ENCODE results near the gene ZNF597. TPM values are rescaled to one million over a fixed set of nuclear protein-coding genes. Genes with fewer than 3 reads are reported as not detected.

The ZNF597 gene
- total RNA-seq, 2 experiments from 2014 or later, result 2.4 to 2.7 TPM

DNA sequence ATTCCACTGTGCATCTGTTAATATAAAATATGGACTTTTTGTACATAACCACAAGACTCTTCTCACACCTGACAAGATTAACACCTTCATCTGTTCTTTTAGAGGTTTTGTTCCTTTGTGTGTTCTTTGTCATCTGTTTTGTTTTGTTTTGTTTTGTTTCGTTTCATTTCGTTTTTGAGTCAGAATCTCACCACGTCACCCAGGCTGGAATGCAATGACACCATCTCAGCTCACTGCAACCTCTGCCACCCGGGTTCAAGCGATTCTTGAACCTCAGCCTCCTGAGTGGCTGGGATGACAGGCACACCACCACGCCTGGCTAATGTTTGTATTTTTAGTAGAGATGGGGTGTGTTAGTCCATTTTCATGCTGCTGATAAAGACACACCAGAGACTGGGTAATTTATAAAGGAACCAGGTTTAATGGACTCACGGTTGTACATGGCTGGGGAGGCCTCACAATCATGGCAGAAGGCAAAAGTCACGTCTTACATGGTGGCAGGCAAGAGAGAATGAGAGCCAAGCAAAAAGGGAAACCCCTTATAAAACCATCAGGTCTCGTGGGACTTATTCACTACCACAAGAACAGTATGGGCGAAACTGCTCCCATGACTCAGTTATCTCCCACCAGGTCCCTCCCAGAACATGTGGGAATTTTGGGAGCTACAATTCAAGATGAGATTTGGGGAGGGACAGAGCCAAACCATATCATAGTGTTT lies 29.7 kb upstream of the ZNF597 start:
- peaks cover 28% of the 10 kb centered on the region for H3K36me3 Mint-ChIP-seq (ENCODE audit: low read depth)
- ChIA-PET CTCF (interaction anchor here (1.8 kb wide), 1 partner anchor 11 kb away, joined by 4 read pairs; no protein-coding TSS in a partner anchor), POLR2A (interaction anchor here (1.0 kb wide), 1 partner anchor 209 kb away, joined by 3 read pairs; no protein-coding TSS in a partner anchor)
- no peak for DNase-seq
- H3K27ac Mint-ChIP-seq, result no peak overlapping the region
- no peaks in the 10 kb centered on the region for H3K9me3 Mint-ChIP-seq (ENCODE audit: insufficient read depth)
- H3K4me1 Mint-ChIP-seq (ENCODE audit: low read depth), result peaks cover 20% of the 10 kb centered on the region
- ATAC-seq, result no peak
- no peak overlapping the region for H3K4me3 Mint-ChIP-seq
- H3K27me3 Mint-ChIP-seq (ENCODE audit: low read depth), result no peaks in the 10 kb centered on the region

GRCh38 chr16:3471518-3472176 lies 28.3 kb upstream of the ZNF597 start:
- Mint-ChIP-seq H3K4me3 (no peak overlapping the region), H3K27me3 (ENCODE audit: low read depth) (no peaks in the 10 kb centered on the region), H3K36me3 (ENCODE audit: low read depth) (peaks cover 34% of the 10 kb centered on the region), H3K27ac (no peak overlapping the region), H3K9me3 (ENCODE audit: insufficient read depth) (no peaks in the 10 kb centered on the region), H3K4me1 (ENCODE audit: low read depth) (peaks cover 33% of the 10 kb centered on the region)
- ChIA-PET POLR2A (no interaction called here), CTCF (interaction anchor here (1.8 kb wide), 1 partner anchor 10 kb away, joined by 4 read pairs; no protein-coding TSS in a partner anchor)
- ATAC-seq, result no peak
- DNase-seq, result no peak

DNA sequence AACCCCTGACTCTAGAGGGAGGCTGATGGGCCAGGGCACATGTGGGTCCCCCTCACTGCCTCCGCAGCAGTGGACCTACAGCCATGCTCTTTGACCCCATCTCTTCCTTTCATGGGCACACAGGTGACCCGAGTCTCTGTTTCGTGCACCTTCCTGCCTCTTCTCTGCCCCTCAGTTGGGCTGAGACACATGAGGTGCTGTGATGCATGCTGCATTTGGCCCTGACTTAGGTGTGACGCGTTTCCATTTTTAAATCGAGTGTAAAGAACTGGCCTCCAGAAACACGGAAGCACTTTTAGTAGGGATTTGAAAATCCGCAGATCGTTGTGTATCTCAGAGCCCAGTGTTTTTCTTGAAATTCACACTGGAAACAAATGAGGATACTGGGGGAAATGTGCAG lies 27.4 kb upstream of the ZNF597 start:
- Mint-ChIP-seq H3K27ac (no peak overlapping the region), H3K4me3 (no peak overlapping the region), H3K36me3 (ENCODE audit: low read depth) (peaks cover 41% of the 10 kb centered on the region), H3K9me3 (ENCODE audit: insufficient read depth) (no peaks in the 10 kb centered on the region), H3K27me3 (ENCODE audit: low read depth) (no peaks in the 10 kb centered on the region), H3K4me1 (ENCODE audit: low read depth) (peaks cover 37% of the 10 kb centered on the region)
- ATAC-seq, result no peak
- no peak for DNase-seq
- POLR2A ChIA-PET, result interaction anchor here (0.6 kb wide), 1 partner anchor 312 kb away, joined by 3 read pairs; no protein-coding TSS in a partner anchor
- CTCF ChIA-PET, result no interaction called here

GRCh38 chr16:3469736-3470135 lies 26.4 kb upstream of the ZNF597 start:
- ChIA-PET POLR2A (interaction anchor here (0.8 kb wide), 1 partner anchor 12 kb away, joined by 3 read pairs; no protein-coding TSS in a partner anchor), CTCF (no interaction called here)
- H3K4me3 Mint-ChIP-seq, result no peak overlapping the region
- no peaks in the 10 kb centered on the region for H3K27me3 Mint-ChIP-seq (ENCODE audit: low read depth)
- H3K27ac Mint-ChIP-seq, result no peak overlapping the region
- H3K36me3 Mint-ChIP-seq (ENCODE audit: low read depth), result peaks cover 43% of the 10 kb centered on the region
- ATAC-seq (no peak), DNase-seq (no peak)
- no peaks in the 10 kb centered on the region for H3K9me3 Mint-ChIP-seq (ENCODE audit: insufficient read depth)
- peaks cover 41% of the 10 kb centered on the region for H3K4me1 Mint-ChIP-seq (ENCODE audit: low read depth)

DNA sequence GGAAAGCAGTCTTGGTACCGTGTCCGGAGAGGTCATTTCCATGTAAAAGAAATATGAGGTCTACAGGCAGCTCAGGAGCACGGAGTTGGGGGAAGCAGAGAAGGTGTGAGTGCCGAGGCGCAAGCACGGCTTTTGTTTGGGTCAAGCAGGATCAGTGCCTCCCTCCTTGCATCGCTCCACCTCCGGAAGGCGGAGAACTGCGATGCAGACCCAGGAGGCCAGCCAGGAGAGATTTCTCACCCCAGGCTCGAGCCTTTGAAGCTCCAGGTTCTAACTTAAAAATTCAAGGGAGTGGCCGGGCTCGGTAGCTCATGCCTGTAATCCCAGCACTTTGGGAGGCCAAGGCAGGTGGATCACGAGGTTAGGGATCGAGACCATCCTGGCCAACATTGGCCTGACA lies 25.2 kb upstream of the ZNF597 start:
- Mint-ChIP-seq H3K9me3 (ENCODE audit: insufficient read depth) (no peaks in the 10 kb centered on the region), H3K27ac (no peak overlapping the region), H3K4me3 (no peak overlapping the region), H3K36me3 (ENCODE audit: low read depth) (peaks cover 46% of the 10 kb centered on the region), H3K4me1 (ENCODE audit: low read depth) (peaks cover 51% of the 10 kb centered on the region), H3K27me3 (ENCODE audit: low read depth) (no peaks in the 10 kb centered on the region)
- ChIA-PET POLR2A (interaction anchor here (1.0 kb wide), 2 partner anchors 44 to 67 kb away, joined by 3 to 4 read pairs; no protein-coding TSS in a partner anchor), CTCF (interaction anchor here (1.2 kb wide), 1 partner anchor 339 kb away, joined by 3 read pairs; no protein-coding TSS in a partner anchor)
- no peak for DNase-seq
- no peak for ATAC-seq

GRCh38 chr16:3467921-3468320 lies 24.6 kb upstream of the ZNF597 start:
- no peak overlapping the region for H3K4me3 Mint-ChIP-seq
- DNase-seq, result no peak
- H3K9me3 Mint-ChIP-seq (ENCODE audit: insufficient read depth), result no peaks in the 10 kb centered on the region
- H3K27ac Mint-ChIP-seq, result no peak overlapping the region
- peak; percentile 14 for ATAC-seq
- H3K27me3 Mint-ChIP-seq (ENCODE audit: low read depth), result no peaks in the 10 kb centered on the region
- peaks cover 40% of the 10 kb centered on the region for H3K36me3 Mint-ChIP-seq (ENCODE audit: low read depth)
- peaks cover 50% of the 10 kb centered on the region for H3K4me1 Mint-ChIP-seq (ENCODE audit: low read depth)
- POLR2A ChIA-PET, result interaction anchor here (1.0 kb wide), 2 partner anchors 45 to 66 kb away, joined by 3 to 4 read pairs; no protein-coding TSS in a partner anchor
- CTCF ChIA-PET, result interaction anchor here (1.2 kb wide), 1 partner anchor 338 kb away, joined by 3 read pairs; no protein-coding TSS in a partner anchor

DNA sequence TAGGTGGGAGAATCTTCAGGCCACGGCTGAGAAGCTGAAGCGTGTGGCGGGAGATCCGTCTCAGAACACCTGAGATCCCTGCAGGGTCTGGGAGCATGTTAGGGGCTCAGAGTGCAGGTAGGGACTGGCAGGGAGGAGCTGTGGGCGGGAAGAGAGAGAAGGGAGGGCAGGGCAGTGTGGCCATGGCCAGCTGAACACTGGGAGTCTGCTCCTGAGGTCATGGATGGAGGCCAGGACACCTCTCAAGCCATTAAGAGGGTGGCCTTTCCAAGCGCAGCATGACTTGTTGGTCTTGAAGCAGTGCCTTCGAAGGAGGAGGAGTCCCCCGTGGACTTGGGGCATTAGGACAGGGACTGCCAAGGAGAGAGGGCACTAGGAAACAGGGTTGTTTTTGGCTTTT lies 23.9 kb upstream of the ZNF597 start:
- Mint-ChIP-seq H3K36me3 (ENCODE audit: low read depth) (peaks cover 34% of the 10 kb centered on the region), H3K27ac (peak overlapping the region; percentile 47), H3K9me3 (ENCODE audit: insufficient read depth) (no peaks in the 10 kb centered on the region), H3K27me3 (ENCODE audit: low read depth) (no peaks in the 10 kb centered on the region), H3K4me1 (ENCODE audit: low read depth) (peaks cover 47% of the 10 kb centered on the region), H3K4me3 (no peak overlapping the region)
- POLR2A ChIA-PET, result no interaction called here
- no peak for DNase-seq
- CTCF ChIA-PET, result interaction anchor here (1.0 kb wide), 1 partner anchor 10 kb away, joined by 3 read pairs; no protein-coding TSS in a partner anchor
- no peak for ATAC-seq

- no peak for ATAC-seq
- peak overlapping the region; percentile 27 for H3K27ac Mint-ChIP-seq
- H3K27me3 Mint-ChIP-seq (ENCODE audit: low read depth), result no peaks in the 10 kb centered on the region
- ChIA-PET POLR2A (no interaction called here), CTCF (interaction anchor here (1.0 kb wide), 1 partner anchor 9 kb away, joined by 3 read pairs; no protein-coding TSS in a partner anchor)
- H3K4me1 Mint-ChIP-seq (ENCODE audit: low read depth), result peaks cover 52% of the 10 kb centered on the region
- peaks cover 36% of the 10 kb centered on the region for H3K36me3 Mint-ChIP-seq (ENCODE audit: low read depth)
- no peak for DNase-seq
- no peaks in the 10 kb centered on the region for H3K9me3 Mint-ChIP-seq (ENCODE audit: insufficient read depth)
- no peak overlapping the region for H3K4me3 Mint-ChIP-seq
Measured at GRCh38 chr16:3465911-3466584, 22.7 kb upstream of the ZNF597 start.

DNA sequence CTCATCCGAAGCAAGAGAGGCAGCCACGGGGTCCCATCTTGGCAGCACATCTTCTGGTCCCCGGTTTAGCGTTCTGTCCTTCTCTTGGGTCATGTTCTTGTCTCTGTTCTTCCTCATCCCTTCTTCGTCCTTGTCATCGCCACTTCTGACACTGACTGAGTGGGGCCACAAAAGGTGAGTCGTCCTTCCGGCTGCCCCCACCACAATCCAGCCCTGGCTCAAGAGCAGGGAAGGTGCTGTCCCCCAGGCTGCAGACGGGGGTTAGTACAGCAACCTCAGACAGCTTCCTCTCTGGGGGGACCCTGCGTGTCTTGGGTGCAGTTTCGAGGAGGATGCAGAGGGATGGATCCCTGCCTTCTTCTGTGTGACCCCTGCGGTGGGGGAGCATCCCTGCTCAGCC lies 22.0 kb upstream of the ZNF597 start:
- ChIA-PET CTCF (no interaction called here), POLR2A (no interaction called here)
- peak overlapping the region; percentile 67 for H3K27ac Mint-ChIP-seq
- no peak overlapping the region for H3K4me3 Mint-ChIP-seq
- H3K9me3 Mint-ChIP-seq (ENCODE audit: insufficient read depth), result no peaks in the 10 kb centered on the region
- H3K36me3 Mint-ChIP-seq (ENCODE audit: low read depth), result peaks cover 32% of the 10 kb centered on the region
- H3K27me3 Mint-ChIP-seq (ENCODE audit: low read depth), result no peaks in the 10 kb centered on the region
- H3K4me1 Mint-ChIP-seq (ENCODE audit: low read depth), result peaks cover 55% of the 10 kb centered on the region
- DNase-seq (no peak), ATAC-seq (no peak)

DNA sequence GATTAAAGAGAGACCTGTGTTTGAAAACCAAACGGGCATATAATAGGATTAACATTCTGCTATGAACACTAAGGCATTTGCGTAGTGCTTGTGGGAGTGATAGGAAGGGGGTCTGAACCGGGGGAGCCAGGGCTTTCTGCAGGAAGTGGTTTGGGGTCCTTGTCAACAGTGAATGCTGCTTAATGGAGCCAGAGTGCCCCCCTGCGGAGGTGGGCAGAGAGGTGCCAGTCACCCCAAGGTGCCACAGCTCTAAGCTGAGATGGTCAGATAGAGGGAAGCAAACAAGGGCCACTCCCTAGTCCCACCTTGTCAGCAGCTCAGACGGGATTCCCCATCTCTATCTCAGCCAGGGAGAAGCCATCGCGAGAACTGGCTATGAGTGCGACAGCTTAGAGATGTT lies 17.8 kb upstream of the ZNF597 start:
- Mint-ChIP-seq H3K4me3 (peak overlapping the region; percentile 12), H3K36me3 (ENCODE audit: low read depth) (peaks cover 27% of the 10 kb centered on the region), H3K27me3 (ENCODE audit: low read depth) (no peaks in the 10 kb centered on the region), H3K4me1 (ENCODE audit: low read depth) (peaks cover 63% of the 10 kb centered on the region), H3K9me3 (ENCODE audit: insufficient read depth) (no peaks in the 10 kb centered on the region), H3K27ac (peak overlapping the region; percentile 81)
- ChIA-PET CTCF (interaction anchor here (0.6 to 1.4 kb wide), 10 partner anchors 9 to 365 kb away, joined by 3 to 12 read pairs (median 4); no protein-coding TSS in a partner anchor), POLR2A (interaction anchor here (0.9 to 1.1 kb wide), 3 partner anchors 61 to 151 kb away, joined by 3 to 4 read pairs (median 3); no protein-coding TSS in a partner anchor)
- DNase-seq (peak; percentile 64), ATAC-seq (no peak)

GRCh38 chr16:3460585-3460984 lies 17.3 kb upstream of the ZNF597 start:
- no peaks in the 10 kb centered on the region for H3K27me3 Mint-ChIP-seq (ENCODE audit: low read depth)
- ChIA-PET POLR2A (interaction anchor here (0.9 to 1.7 kb wide), 4 partner anchors 17 to 178 kb away, joined by 3 to 5 read pairs (median 4); partner anchors contain the start of genes NAA60 and ZNF597), CTCF (interaction anchor here (0.7 to 1.6 kb wide), 4 partner anchors 272 to 331 kb away, joined by 3 to 12 read pairs (median 4); no protein-coding TSS in a partner anchor)
- peaks cover 23% of the 10 kb centered on the region for H3K36me3 Mint-ChIP-seq (ENCODE audit: low read depth)
- H3K4me3 Mint-ChIP-seq, result peak overlapping the region; percentile 12
- H3K9me3 Mint-ChIP-seq (ENCODE audit: insufficient read depth), result no peaks in the 10 kb centered on the region
- H3K27ac Mint-ChIP-seq, result peak overlapping the region; percentile 81
- DNase-seq (no peak), ATAC-seq (no peak)
- peaks cover 64% of the 10 kb centered on the region for H3K4me1 Mint-ChIP-seq (ENCODE audit: low read depth)

All from activated CD8-positive, alpha-beta T cell treated with anti-CD3 and anti-CD28 coated beads, Interleukin-2, amount 10 ng/mL, durations not matched to agents 7 days and 5 days (primary cell).